A673 (cell line): ENCODE results near the gene GRID2. TPM values are rescaled to one million over a fixed set of nuclear protein-coding genes. Genes with fewer than 3 reads are reported as not detected.

Experiments used
- BruUV-seq: library from RNA; stranded (reverse); fragments of 400-500 nt; replicated peaks from 2 replicates; lab custom pipeline; 2021; lab: Mats Ljungman, UMichigan
- CTCF ChIA-PET: fragments of 300-600 bp; sonication (Branson Sonifier 250); formaldehyde crosslinking; loops from one replicate; lab custom pipeline; 2022; ENCODE audit warnings: antibody characterized with exemption; lab: Charles Lee
- POLR2A ChIA-PET: fragments of 300-600 bp; sonication (Branson Sonifier 250); formaldehyde crosslinking; loops from one replicate; lab custom pipeline; 2022; ENCODE audit warnings: antibody characterized with exemption; ENCODE audit not compliant: low non-redundant PET; lab: Charles Lee
- DNase-seq: peaks from one replicate; pipeline ENCODE4 v3.0.0-alpha.2; 2015; ENCODE audit warnings: low spot score
- H3K27ac ChIP-seq: fragments of 200-600 bp; sonication (generic); 2 replicates; pipeline ENCODE4 v1.5.1; 2016; ENCODE audit warnings: mixed run types, low read depth, mild to moderate bottlenecking, mixed read lengths, antibody characterized with exemption, low read length; ENCODE audit not compliant: poor library complexity, severe bottlenecking
- H3K27me3 ChIP-seq: fragments of 200-600 bp; sonication (generic); replicated peaks from 2 replicates; pipeline ENCODE4 v1.6.1; 2017; ENCODE audit warnings: mixed run types, low read depth, mild to moderate bottlenecking, mixed read lengths, antibody characterized with exemption, low read length; ENCODE audit not compliant: insufficient read depth, poor library complexity
- H3K36me3 ChIP-seq: fragments of 200-600 bp; sonication (generic); 2 replicates; pipeline ENCODE4 v1.6.1; 2016; ENCODE audit warnings: mixed run types, mild to moderate bottlenecking, mixed read lengths, antibody characterized with exemption, low read length; ENCODE audit not compliant: insufficient read depth, poor library complexity, severe bottlenecking
- H3K4me1 ChIP-seq: fragments of 200-600 bp; sonication (generic); 2 replicates; pipeline ENCODE4 v1.6.1; 2017; ENCODE audit warnings: mixed run types, mild to moderate bottlenecking, mixed read lengths, antibody characterized with exemption, low read length; ENCODE audit not compliant: insufficient read depth, poor library complexity, severe bottlenecking
- H3K4me3 ChIP-seq: fragments of 200-600 bp; sonication (generic); 2 replicates; pipeline ENCODE4 v1.5.1; 2016; ENCODE audit warnings: low read depth, mixed run types, mild to moderate bottlenecking, mixed read lengths, low read length; ENCODE audit not compliant: poor library complexity, severe bottlenecking
- H3K9me3 ChIP-seq: fragments of 200-600 bp; sonication (generic); 2 replicates; pipeline ENCODE4 v1.6.1; 2016; ENCODE audit warnings: mixed run types, low read depth, mild to moderate bottlenecking, mixed read lengths, antibody characterized with exemption, low read length; ENCODE audit not compliant: poor library complexity, severe bottlenecking
- CTCF ChIP-seq: fragments of 300-800, 200-600 bp; sonication (generic); conservative IDR thresholded peaks from 2 replicates; pipeline ENCODE4 v1.5.1; 2017; ENCODE audit warnings: low read depth, mild to moderate bottlenecking, antibody characterized with exemption, low read length, moderate library complexity, mixed read lengths
- EZH2 ChIP-seq: fragments of 200-600 bp; sonication (generic); IDR thresholded peaks from 2 replicates; pipeline ENCODE4 v1.6.1; 2017; ENCODE audit warnings: borderline replicate concordance, low read depth, mild to moderate bottlenecking, mixed read lengths, antibody characterized with exemption, low read length; ENCODE audit not compliant: poor library complexity, severe bottlenecking
- intact Hi-C: fragments of 100-400 bp; cut with micrococcal nuclease; formaldehyde crosslinking; loops from one replicate; pipeline ENCODE4 v1.10.0; 2022; ENCODE audit not compliant: unreplicated experiment
- total RNA-seq: library from RNA; stranded (reverse); gene quantifications from 2 replicates; pipeline ENCODE4 v1.2.3, GENCODE V29; 2021

The GRID2 gene
- total RNA-seq, 1 experiment from 2014 or later, result not detected

GRCh38 chr4:92814677-92815076 lies 510.9 kb downstream of the GRID2 start:
- DNase-seq, result no peak
- H3K4me1 ChIP-seq, result no peaks in the 10 kb centered on the region
- H3K27ac ChIP-seq, result no peak overlapping the region
- no peak overlapping the region for H3K4me3 ChIP-seq
- BruUV-seq, result no TSS peak
- ChIA-PET CTCF (no interaction called here), POLR2A (no interaction called here)
- intact Hi-C loops, result no loop called here
- H3K36me3 ChIP-seq, result no peaks in the 10 kb centered on the region
- H3K9me3 ChIP-seq, result no peaks in the 10 kb centered on the region
- no peaks in the 10 kb centered on the region for H3K27me3 ChIP-seq
- TF ChIP-seq CTCF (no peak), EZH2 (no peak)

DNA sequence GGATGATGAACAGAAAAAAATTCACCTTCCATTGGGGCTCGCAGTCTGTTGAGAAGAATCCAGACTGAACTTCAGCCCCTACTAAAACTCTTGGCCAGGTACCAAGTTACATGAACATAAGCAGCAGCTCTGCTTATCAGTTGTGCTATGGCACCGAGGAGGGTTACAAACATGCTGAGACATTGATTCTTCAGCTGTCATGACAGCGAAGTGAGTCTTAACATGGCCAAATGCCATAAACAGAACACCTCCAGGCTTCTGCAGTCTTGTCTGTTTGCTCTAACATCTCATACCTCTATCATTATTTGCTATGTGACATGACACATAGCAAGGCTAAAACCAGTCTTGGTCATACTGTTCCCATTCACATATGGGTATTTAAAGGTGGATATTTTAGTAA lies 521.5 kb downstream of the GRID2 start:
- intact Hi-C loops, result no loop called here
- CTCF ChIA-PET, result no interaction called here
- no peak for DNase-seq

GRCh38 chr4:92825791-92826190 lies 522.0 kb downstream of the GRID2 start:
- BruUV-seq, result no TSS peak
- Histone ChIP-seq H3K36me3 (no peaks in the 10 kb centered on the region), H3K4me1 (no peaks in the 10 kb centered on the region), H3K27me3 (no peaks in the 10 kb centered on the region), H3K27ac (no peak overlapping the region), H3K4me3 (no peak overlapping the region), H3K9me3 (no peaks in the 10 kb centered on the region)
- no peak for TF ChIP-seq EZH2
- no peak for TF ChIP-seq CTCF
- POLR2A ChIA-PET, result no interaction called here
- DNase-seq, result no peak
- intact Hi-C loops, result no loop called here
- CTCF ChIA-PET, result no interaction called here

More for the DNA sequence above, 521.5 kb downstream of the GRID2 start:
- H3K4me1 ChIP-seq, result no peaks in the 10 kb centered on the region
- H3K27ac ChIP-seq, result no peak overlapping the region
- no peaks in the 10 kb centered on the region for H3K27me3 ChIP-seq
- no peaks in the 10 kb centered on the region for H3K9me3 ChIP-seq
- no peak for TF ChIP-seq CTCF
- TF ChIP-seq EZH2, result no peak
- POLR2A ChIA-PET, result no interaction called here
- BruUV-seq, result no TSS peak
- H3K4me3 ChIP-seq, result no peak overlapping the region
- H3K36me3 ChIP-seq, result no peaks in the 10 kb centered on the region
